HEK293T (cell line): Measurements from ENCODE around the gene DHRS3.

Experiments used
- ARNT ChIP-seq: fragments of 450-650 bp; IDR thresholded peaks from 2 replicates; pipeline ENCODE4 v1.6.1; 2017; ENCODE audit warnings: mild to moderate bottlenecking
- BHLHE40 ChIP-seq: fragments of 450-650 bp; IDR thresholded peaks from 2 replicates; pipeline ENCODE4 v1.6.1; 2016; ENCODE audit warnings: mild to moderate bottlenecking, moderate library complexity, borderline replicate concordance
- CTBP1 ChIP-seq: fragments of 450-650 bp; IDR thresholded peaks from 2 replicates; pipeline ENCODE4 v1.6.1; 2016; ENCODE audit warnings: borderline replicate concordance
- LEF1 ChIP-seq: fragments of 450-650 bp; IDR thresholded peaks from 2 replicates; pipeline ENCODE4 v1.6.1; 2017; ENCODE audit warnings: mild to moderate bottlenecking, borderline replicate concordance
- SP1 ChIP-seq: fragments of 450-650 bp; IDR thresholded peaks from 2 replicates; pipeline ENCODE4 v1.6.1; 2017
- ZNF384 ChIP-seq: fragments of 450-650 bp; IDR thresholded peaks from 2 replicates; pipeline ENCODE4 v1.6.1; 2016

- TF ChIP-seq CTBP1 (no peak), ARNT (no peak), BHLHE40 (no peak), ZNF384 (no peak), SP1 (no peak), LEF1 (no peak)
Measured at GRCh38 chr1:12658531-12659453, 40.8 kb upstream of the DHRS3 start.
